Measurements from ENCODE around the gene PDCD6IP.

DNA sequence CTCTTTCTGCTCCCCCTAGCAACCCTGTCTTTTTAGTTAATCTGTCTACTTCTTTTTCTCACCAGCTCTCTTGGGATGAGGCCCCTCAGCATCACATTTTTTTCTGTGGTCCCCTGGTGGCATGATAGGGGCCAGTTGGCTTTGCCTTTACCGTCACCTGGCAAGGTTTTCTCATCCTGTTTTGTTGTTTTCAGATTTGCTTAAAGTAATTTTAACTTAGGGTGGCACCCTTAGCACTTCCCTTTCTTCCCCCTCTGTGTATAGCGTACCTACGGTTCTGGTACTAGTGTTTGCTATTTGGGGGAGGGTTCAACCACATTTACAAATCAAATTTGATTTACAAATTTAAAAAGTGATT, 35.6 kb downstream of the PDCD6IP start:
- TF ChIP-seq, protein P1, sequence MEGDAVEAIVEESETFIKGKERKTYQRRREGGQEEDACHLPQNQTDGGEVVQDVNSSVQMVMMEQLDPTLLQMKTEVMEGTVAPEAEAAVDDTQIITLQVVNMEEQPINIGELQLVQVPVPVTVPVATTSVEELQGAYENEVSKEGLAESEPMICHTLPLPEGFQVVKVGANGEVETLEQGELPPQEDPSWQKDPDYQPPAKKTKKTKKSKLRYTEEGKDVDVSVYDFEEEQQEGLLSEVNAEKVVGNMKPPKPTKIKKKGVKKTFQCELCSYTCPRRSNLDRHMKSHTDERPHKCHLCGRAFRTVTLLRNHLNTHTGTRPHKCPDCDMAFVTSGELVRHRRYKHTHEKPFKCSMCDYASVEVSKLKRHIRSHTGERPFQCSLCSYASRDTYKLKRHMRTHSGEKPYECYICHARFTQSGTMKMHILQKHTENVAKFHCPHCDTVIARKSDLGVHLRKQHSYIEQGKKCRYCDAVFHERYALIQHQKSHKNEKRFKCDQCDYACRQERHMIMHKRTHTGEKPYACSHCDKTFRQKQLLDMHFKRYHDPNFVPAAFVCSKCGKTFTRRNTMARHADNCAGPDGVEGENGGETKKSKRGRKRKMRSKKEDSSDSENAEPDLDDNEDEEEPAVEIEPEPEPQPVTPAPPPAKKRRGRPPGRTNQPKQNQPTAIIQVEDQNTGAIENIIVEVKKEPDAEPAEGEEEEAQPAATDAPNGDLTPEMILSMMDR (IDR thresholded peaks at IDR 0.05): no peak
- TF ChIP-seq POLR2A (IDR thresholded peaks at IDR 0.05): no peak

Measured in testis (tissue), 2 donors.